GM19351 (cell line): ENCODE data around the gene NPW.
"Not testable (repeated sequence)": the region's sequence is repeated elsewhere in the genome, so short reads cannot be mapped to it uniquely, and the experiment has no call there.

Experiments
- ATAC-seq: cut with Tn5 transposase; IDR thresholded peaks from one replicate; pipeline ENCODE4 v1.9.1; 2021; ENCODE audit warnings: mild to moderate bottlenecking, moderate library complexity; ENCODE audit not compliant: unreplicated experiment

Gene NPW

GRCh38 chr16:2019921-2020831, 591 bp downstream of the NPW start:
- ATAC-seq: no peak

- peak; percentile 22 for ATAC-seq
Observed at GRCh38 chr16:2022723-2023091, 3.1 kb downstream of the NPW start.

- ATAC-seq: peak; percentile 61
Observed at GRCh38 chr16:2023092-2024031, 3.8 kb downstream of the NPW start.

GRCh38 chr16:2024032-2024420, 4.4 kb downstream of the NPW start:
- ATAC-seq: no peak

DNA sequence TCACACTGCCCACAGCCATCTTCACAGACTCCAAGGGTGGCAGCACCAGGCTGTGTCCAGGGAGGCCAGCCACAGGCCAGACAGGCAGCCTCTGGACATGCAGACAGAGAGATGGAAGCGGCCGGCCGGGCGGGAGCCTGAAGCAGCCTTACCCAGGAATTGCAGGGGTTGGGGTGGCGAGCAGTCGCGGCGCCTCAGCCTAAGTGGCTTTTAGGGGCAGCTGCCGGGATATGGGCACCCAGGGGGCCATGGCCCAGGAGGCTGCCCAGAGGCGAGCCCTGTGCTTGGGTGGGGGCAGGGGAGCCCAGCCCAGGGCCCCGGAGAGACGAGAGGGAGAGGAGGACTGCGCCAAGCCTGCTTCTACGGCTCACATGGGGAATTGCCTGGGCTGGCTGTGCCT, 5.7 kb downstream of the NPW start:
- ATAC-seq: no peak

- ATAC-seq: no peak
Observed at GRCh38 chr16:2025878-2026460, 6.4 kb downstream of the NPW start.

- ATAC-seq: no peak
Observed at GRCh38 chr16:2026461-2027023, 7.0 kb downstream of the NPW start, which contains the start of gene NHERF2. TSS of gene NHERF2 (plus strand) at chr16:2026902. CDS start at chr16:2027006, 104 bp downstream.

- ATAC-seq: no peak
Observed at GRCh38 chr16:2027024-2028010, 7.7 kb downstream of the NPW start.

DNA sequence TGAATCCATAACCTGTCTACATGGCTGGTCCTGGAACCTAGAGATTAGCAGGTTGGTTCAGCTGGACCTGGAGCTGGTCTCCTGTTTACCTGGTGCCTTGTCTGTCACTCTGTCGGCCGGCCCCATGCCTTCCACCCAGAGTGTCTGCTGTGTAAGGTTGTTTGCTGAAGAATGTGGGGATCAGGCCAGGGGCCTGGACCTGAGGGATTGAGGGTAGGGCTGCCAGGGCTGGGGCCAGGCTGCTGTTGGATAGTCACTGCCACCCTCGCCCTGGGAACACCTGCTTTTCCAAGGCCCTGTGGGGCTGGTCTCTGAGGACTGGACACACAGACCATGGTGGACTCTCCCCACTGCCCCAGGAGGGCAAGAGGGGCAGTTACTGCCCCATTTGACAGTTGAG, 8.6 kb downstream of the NPW start:
- no peak for ATAC-seq

- ATAC-seq: no peak
Observed at GRCh38 chr16:2028620-2029220, 9.1 kb downstream of the NPW start.

- no peak for ATAC-seq
Observed at GRCh38 chr16:2029350-2029749, 9.8 kb downstream of the NPW start.

- ATAC-seq: no peak
Observed at GRCh38 chr16:2030036-2030435, 10.5 kb downstream of the NPW start.

- no peak for ATAC-seq
Observed at GRCh38 chr16:2031081-2031577, 11.5 kb downstream of the NPW start.

- no peak for ATAC-seq
Observed at GRCh38 chr16:2032285-2033056, 12.9 kb downstream of the NPW start.

- no peak for ATAC-seq
Observed at GRCh38 chr16:2033057-2033908, 13.7 kb downstream of the NPW start.

- not testable (repeated sequence) for ATAC-seq
Observed at GRCh38 chr16:2033909-2034695, 14.5 kb downstream of the NPW start.
